ENCODE data around the gene NT5DC4.

GRCh38 chr2:112671801-112672200 is 49.0 kb upstream of the NT5DC4 start:
- TF ChIP-seq, protein P1, sequence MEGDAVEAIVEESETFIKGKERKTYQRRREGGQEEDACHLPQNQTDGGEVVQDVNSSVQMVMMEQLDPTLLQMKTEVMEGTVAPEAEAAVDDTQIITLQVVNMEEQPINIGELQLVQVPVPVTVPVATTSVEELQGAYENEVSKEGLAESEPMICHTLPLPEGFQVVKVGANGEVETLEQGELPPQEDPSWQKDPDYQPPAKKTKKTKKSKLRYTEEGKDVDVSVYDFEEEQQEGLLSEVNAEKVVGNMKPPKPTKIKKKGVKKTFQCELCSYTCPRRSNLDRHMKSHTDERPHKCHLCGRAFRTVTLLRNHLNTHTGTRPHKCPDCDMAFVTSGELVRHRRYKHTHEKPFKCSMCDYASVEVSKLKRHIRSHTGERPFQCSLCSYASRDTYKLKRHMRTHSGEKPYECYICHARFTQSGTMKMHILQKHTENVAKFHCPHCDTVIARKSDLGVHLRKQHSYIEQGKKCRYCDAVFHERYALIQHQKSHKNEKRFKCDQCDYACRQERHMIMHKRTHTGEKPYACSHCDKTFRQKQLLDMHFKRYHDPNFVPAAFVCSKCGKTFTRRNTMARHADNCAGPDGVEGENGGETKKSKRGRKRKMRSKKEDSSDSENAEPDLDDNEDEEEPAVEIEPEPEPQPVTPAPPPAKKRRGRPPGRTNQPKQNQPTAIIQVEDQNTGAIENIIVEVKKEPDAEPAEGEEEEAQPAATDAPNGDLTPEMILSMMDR (IDR thresholded peaks at IDR 0.05), result no peak
- no peak for TF ChIP-seq POLR2A (IDR thresholded peaks at IDR 0.05)

Data from uterus (tissue), 2 donors.